OCI-LY3 (cell line): Measurements from ENCODE around the gene TSPAN14.
A peak's percentile ranks its signal among the peaks of the same experiment; 100 is the strongest.
"Not testable (repeated sequence)": the region's sequence is repeated elsewhere in the genome, so short reads cannot be mapped to it uniquely, and the experiment has no call there.

Experiments
- H2AFZ ChIP-seq: fragments of 200-600, 300-600 bp; shearing (Covaris generic); 2 replicates; pipeline ENCODE4 v1.6.0; 2014; ENCODE audit warnings: antibody characterized with exemption, low read depth, low read length
- H3K27ac ChIP-seq: fragments of 200-600, 300-600 bp; sonication (generic); 2 replicates; pipeline ENCODE4 v1.5.1; 2014; ENCODE audit warnings: mild to moderate bottlenecking, low read length, moderate library complexity, mixed read lengths
- H3K27me3 ChIP-seq: fragments of 200-600, 300-600 bp; sonication (generic); 2 replicates; pipeline ENCODE4 v1.6.1; 2014; ENCODE audit warnings: low read depth, low read length, mixed read lengths
- H3K36me3 ChIP-seq: fragments of 200-600, 300-600 bp; sonication (generic); replicated peaks from 2 replicates; pipeline ENCODE3; 2014; ENCODE audit warnings: low read depth, low read length, mixed read lengths
- H3K4me1 ChIP-seq: fragments of 300-600, 200-600 bp; sonication (generic); 2 replicates; pipeline ENCODE4 v1.6.1; 2014; ENCODE audit warnings: low read length, mixed read lengths
- H3K4me2 ChIP-seq: fragments of 200-600, 300-600 bp; sonication (generic); 2 replicates; pipeline ENCODE4 v1.6.1; 2014; ENCODE audit warnings: low read length, mixed read lengths
- H3K4me3 ChIP-seq: fragments of 300-600, 200-600 bp; sonication (generic); 2 replicates; pipeline ENCODE4 v1.5.1; 2014; ENCODE audit warnings: antibody characterized with exemption, mild to moderate bottlenecking, low read length, moderate library complexity
- H3K79me2 ChIP-seq: fragments of 300-600, 200-600 bp; shearing (Covaris generic); 2 replicates; pipeline ENCODE4 v1.6.1; 2014; ENCODE audit warnings: mild to moderate bottlenecking, low read length, mixed read lengths
- H3K9ac ChIP-seq: fragments of 300-600, 200-600 bp; shearing (Covaris generic); 2 replicates; pipeline ENCODE4 v1.6.0; 2014; ENCODE audit warnings: mild to moderate bottlenecking, low read length, moderate library complexity
- H3K9me3 ChIP-seq: fragments of 200-600, 300-600 bp; shearing (Covaris generic); 2 replicates; pipeline ENCODE4 v1.6.1; 2014; ENCODE audit warnings: low read length, mixed read lengths; ENCODE audit not compliant: insufficient read depth
- H4K20me1 ChIP-seq: fragments of 200-600, 300-600 bp; sonication (generic); 2 replicates; pipeline ENCODE4 v1.6.1; 2016; ENCODE audit warnings: low read length, mixed read lengths; ENCODE audit not compliant: insufficient read depth
- EZH2phosphoT487 ChIP-seq: fragments of 200-600 bp; shearing (Covaris generic); IDR thresholded peaks from 2 replicates; pipeline ENCODE4 v1.6.1; 2018; ENCODE audit warnings: antibody characterized with exemption, mixed run types, low read depth
- TF ChIP-seq, protein P1 (sequence below): fragments of 200-600, 300-600 bp; sonication (generic); IDR thresholded peaks from 2 replicates; pipeline ENCODE4 v1.5.1; 2014; ENCODE audit warnings: antibody characterized with exemption, low read length, low read depth

Gene TSPAN14

DNA sequence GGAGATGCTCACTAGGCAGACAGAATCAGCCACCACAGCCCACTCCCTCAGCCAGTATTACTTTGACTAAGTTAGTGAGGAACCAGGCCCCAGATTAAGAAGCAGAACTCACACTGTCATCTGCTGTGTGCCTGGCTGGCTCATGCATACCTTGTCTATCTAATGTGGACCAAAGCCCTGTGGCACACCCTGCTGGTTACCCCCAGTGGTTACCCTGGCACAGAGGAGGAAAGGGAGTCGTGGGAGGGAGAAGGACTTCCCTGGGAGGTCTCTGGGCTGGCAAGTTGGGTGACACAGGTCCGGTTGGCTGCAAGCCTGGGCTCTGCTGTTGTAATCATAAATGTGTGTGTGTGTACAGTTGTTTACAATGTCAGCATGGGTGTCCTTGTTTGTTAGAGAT, 76.1 kb downstream of the TSPAN14 start:
- Histone ChIP-seq H2AFZ (no peak overlapping the region), H3K4me1 (peaks cover 7% of the 10 kb centered on the region), H3K9ac (no peak overlapping the region)

DNA sequence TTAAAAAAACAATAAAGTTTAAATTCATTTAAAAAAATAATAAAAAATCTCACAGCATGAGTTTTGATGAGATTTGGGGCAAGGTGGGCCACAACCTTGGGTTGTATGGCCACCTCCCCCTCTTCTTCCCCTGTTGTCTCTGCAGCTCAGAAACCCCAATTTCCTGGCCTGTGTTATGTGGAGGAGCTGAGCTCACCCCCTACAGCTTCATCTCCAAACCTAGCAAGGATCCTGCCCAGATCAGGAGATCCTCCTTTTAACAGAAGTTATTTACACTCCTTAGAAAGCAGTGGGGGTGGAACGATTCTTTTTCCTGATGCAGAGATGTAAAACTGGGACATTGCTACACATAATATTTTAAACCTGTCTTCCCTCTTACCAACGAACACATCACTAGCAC, 76.7 kb downstream of the TSPAN14 start:
- Histone ChIP-seq H3K4me2 (no peak overlapping the region), H3K4me3 (no peak overlapping the region), H3K27ac (no peak overlapping the region), H4K20me1 (no peaks in the 10 kb centered on the region), H3K4me1 (peaks cover 7% of the 10 kb centered on the region), H3K9ac (no peak overlapping the region), H3K27me3 (no peaks in the 10 kb centered on the region), H3K36me3 (no peaks in the 10 kb centered on the region), H3K9me3 (no peaks in the 10 kb centered on the region), H3K79me2 (no peaks in the 10 kb centered on the region), H2AFZ (no peak overlapping the region)
- TF ChIP-seq, protein P1, sequence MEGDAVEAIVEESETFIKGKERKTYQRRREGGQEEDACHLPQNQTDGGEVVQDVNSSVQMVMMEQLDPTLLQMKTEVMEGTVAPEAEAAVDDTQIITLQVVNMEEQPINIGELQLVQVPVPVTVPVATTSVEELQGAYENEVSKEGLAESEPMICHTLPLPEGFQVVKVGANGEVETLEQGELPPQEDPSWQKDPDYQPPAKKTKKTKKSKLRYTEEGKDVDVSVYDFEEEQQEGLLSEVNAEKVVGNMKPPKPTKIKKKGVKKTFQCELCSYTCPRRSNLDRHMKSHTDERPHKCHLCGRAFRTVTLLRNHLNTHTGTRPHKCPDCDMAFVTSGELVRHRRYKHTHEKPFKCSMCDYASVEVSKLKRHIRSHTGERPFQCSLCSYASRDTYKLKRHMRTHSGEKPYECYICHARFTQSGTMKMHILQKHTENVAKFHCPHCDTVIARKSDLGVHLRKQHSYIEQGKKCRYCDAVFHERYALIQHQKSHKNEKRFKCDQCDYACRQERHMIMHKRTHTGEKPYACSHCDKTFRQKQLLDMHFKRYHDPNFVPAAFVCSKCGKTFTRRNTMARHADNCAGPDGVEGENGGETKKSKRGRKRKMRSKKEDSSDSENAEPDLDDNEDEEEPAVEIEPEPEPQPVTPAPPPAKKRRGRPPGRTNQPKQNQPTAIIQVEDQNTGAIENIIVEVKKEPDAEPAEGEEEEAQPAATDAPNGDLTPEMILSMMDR: no peak
- no peak for TF ChIP-seq EZH2phosphoT487

More for the DNA sequence above, 76.1 kb downstream of the TSPAN14 start:
- Histone ChIP-seq H3K4me3 (no peak overlapping the region), H4K20me1 (no peaks in the 10 kb centered on the region), H3K27ac (no peak overlapping the region), H3K36me3 (no peaks in the 10 kb centered on the region), H3K27me3 (no peaks in the 10 kb centered on the region), H3K4me2 (no peak overlapping the region), H3K79me2 (no peaks in the 10 kb centered on the region), H3K9me3 (no peaks in the 10 kb centered on the region)
- no peak for TF ChIP-seq EZH2phosphoT487
- TF ChIP-seq, protein P1: peak; percentile 42

DNA sequence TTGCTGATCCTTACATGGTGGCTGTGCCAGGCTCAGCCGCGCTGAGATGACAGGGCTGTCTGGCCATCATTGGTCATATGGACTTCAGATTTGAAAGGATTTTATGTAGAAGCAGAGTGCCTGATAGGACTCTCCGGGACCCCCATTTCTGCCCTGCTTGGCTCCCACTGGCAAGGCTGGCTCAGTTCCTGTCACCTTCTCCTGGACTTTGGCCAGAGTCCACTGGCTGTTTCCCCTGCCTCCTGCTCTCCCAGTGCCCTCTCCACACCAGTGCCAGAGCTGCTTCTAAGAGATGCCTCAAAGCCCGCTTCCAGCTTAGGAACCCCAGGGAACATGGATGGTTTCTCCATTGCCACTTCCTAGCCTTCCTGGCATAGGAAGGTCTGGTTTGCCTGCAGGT, 78.5 kb downstream of the TSPAN14 start:
- Histone ChIP-seq H3K9me3 (no peaks in the 10 kb centered on the region), H2AFZ (no peak overlapping the region), H3K36me3 (no peaks in the 10 kb centered on the region), H4K20me1 (no peaks in the 10 kb centered on the region), H3K4me1 (peaks cover 12% of the 10 kb centered on the region), H3K4me3 (no peak overlapping the region), H3K9ac (no peak overlapping the region), H3K27ac (no peak overlapping the region), H3K27me3 (no peaks in the 10 kb centered on the region), H3K79me2 (no peaks in the 10 kb centered on the region), H3K4me2 (no peak overlapping the region)
- TF ChIP-seq EZH2phosphoT487: no peak
- TF ChIP-seq, protein P1: no peak

DNA sequence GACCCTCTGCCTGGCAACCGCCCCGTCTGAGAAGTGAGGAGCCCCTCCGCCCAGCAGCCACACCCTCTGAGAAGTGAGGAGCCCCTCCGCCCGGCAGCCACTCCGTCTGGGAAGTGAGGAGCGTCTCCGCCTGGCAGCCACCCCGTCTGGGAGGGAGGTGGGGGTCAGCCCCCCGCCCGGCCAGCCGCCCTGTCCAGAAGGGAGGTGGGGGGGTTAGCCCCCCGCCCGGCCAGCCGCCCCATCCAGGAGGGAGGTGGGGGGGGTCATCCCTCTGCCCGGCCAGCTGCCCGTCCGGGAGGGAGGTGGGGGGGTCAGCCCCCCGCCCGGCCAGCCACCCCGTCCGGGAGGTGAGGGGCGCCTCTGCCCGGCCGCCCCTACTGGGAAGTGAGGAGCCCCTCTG, 79.9 kb downstream of the TSPAN14 start:
- H2AFZ ChIP-seq, H3K4me2 ChIP-seq, H3K4me3 ChIP-seq, H3K27me3 ChIP-seq, H4K20me1 ChIP-seq, H3K36me3 ChIP-seq, H3K4me1 ChIP-seq, H3K9me3 ChIP-seq, H3K79me2 ChIP-seq, H3K9ac ChIP-seq, H3K27ac ChIP-seq: not testable (repeated sequence)

DNA sequence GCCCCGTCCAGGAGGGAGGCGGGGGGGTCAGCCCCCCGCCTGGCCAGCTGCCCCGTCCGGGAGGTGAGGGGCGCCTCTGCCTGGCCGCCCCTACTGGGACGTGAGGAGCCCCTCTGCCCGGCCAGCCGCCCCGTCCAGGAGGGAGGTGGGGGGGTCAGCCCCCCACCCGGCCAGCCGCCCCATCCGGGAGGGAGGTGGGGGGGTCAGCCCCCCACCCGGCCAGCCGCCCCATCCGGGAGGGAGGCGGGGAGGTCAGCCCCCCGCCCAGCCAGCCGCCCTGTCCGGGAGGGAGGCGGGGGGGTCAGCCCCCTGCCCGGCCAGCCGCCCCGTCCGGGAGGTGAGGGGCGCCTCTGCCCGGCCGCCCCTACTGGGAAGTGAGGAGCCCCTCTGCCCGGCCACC, 80.5 kb downstream of the TSPAN14 start:
- H3K27ac ChIP-seq, H3K27me3 ChIP-seq, H3K4me3 ChIP-seq, H3K4me2 ChIP-seq, H3K36me3 ChIP-seq, H3K9ac ChIP-seq, H4K20me1 ChIP-seq, H2AFZ ChIP-seq, H3K79me2 ChIP-seq, H3K9me3 ChIP-seq: not testable (repeated sequence)
- peaks cover 15% of the 10 kb centered on the region for H3K4me1 ChIP-seq
